ENCODE data around the gene FHOD3.

The FHOD3 gene

DNA sequence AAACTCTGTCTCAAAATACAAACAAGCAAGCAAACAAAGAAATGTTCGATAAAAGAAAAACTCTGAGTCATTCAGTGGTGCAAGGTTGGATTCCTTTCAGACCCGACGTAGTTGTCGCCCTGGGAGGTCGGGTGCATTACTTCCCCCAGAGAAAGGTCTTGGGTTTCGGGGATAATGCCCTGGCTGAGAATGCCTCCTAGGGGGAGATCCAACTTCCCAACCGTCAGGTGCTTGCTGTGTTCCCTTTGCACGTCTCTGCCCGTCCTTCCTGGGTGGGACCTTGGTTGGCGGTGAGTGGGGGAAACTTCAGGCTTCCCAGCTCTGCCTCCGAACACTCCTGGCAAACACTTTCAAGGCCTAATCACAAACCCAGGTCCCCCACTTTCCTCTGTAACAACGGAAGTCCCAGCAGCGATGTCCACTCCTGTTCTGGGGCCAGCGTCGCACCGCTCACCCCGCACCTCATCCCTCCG is 530.7 kb downstream of the FHOD3 start:
- Histone ChIP-seq H3K27me3 (replicated peaks; ENCODE audit: insufficient read depth, low read length) (no peaks in the 10 kb centered on the region), H3K4me3 (ENCODE audit: low read length) (peak overlapping the region; percentile 100), H3K9me2 (replicated peaks; ENCODE audit: insufficient read depth, low read length) (no peaks in the 10 kb centered on the region), H3K79me2 (ENCODE audit: low read length) (peaks cover 36% of the 10 kb centered on the region), H3K9me3 (replicated peaks; ENCODE audit: insufficient read depth, low read length) (no peaks in the 10 kb centered on the region), H3K36me3 (replicated peaks; ENCODE audit: insufficient read depth, low read length) (no peaks in the 10 kb centered on the region), H3K9ac (ENCODE audit: low read length) (peak overlapping the region; percentile 65), H2AFZ (ENCODE audit: low read length) (peak overlapping the region; percentile 99), H4K20me1 (ENCODE audit: insufficient read depth, low read length) (no peaks in the 10 kb centered on the region), H3K4me1 (ENCODE audit: low read length) (peaks cover 22% of the 10 kb centered on the region), H3K27ac (ENCODE audit: low read length) (peak overlapping the region; percentile 50; the same call in 1 of the 2 replicates), H3F3A (ENCODE audit: insufficient read depth, low read length) (no peaks in the 10 kb centered on the region), H3K4me2 (ENCODE audit: low read depth, low read length) (peak overlapping the region; percentile 83)
- TF ChIP-seq, protein P1, sequence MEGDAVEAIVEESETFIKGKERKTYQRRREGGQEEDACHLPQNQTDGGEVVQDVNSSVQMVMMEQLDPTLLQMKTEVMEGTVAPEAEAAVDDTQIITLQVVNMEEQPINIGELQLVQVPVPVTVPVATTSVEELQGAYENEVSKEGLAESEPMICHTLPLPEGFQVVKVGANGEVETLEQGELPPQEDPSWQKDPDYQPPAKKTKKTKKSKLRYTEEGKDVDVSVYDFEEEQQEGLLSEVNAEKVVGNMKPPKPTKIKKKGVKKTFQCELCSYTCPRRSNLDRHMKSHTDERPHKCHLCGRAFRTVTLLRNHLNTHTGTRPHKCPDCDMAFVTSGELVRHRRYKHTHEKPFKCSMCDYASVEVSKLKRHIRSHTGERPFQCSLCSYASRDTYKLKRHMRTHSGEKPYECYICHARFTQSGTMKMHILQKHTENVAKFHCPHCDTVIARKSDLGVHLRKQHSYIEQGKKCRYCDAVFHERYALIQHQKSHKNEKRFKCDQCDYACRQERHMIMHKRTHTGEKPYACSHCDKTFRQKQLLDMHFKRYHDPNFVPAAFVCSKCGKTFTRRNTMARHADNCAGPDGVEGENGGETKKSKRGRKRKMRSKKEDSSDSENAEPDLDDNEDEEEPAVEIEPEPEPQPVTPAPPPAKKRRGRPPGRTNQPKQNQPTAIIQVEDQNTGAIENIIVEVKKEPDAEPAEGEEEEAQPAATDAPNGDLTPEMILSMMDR (IDR thresholded peaks at IDR 0.05; ENCODE audit: low read length) = no peak
- TF ChIP-seq EZH2 (optimal IDR thresholded peaks at IDR 0.05; ENCODE audit: low read depth, low read length) (no peak), EZH2phosphoT487 (IDR thresholded peaks at IDR 0.05; ENCODE audit: low read length) (no peak)
- peak; percentile 12 for DNase-seq

DNA sequence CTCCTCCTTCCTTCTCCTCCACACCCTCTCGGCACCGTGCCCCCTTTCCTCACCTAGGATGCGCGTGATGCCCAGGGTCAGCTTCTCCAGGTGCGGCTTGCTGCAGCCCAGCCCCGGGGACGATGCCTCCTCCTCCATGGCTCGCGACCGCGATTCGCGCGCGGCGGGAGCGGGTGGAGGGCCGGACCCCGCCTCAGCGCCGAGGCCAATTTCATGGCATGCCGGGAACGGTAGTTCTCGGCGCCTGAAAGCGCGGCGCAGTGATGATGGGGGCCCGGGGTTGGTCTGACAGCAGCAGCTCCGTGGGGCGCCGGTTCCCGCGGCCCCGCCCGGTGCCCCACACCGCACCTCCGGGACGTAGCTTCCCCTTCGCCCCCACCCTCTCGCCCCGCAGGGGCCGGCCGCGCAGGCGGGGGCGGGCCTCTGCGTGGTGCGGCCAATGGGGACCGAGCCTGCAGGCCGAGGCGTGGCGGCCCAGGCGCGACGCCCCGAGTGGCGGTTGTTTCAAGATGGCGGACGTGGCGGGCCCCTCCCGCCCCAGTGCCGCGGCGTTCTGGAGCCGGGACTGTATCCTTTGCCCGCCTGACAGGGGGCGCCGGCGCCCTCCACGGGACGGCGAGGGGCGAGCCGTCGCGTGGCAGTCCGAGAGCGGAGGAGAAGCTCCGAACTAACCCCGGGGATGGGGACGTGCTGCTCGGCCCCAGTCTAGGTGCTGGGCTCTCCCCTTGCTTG is 531.3 kb downstream of the FHOD3 start, which contains the start of the genes KIAA1328 and TPGS2:
Gene KIAA1328, plus strand, starts transcription at position 498 of the 732 bp plus-strand sequence. Its CDS starts 12 bp downstream, at position 510.
Gene TPGS2, minus strand, starts transcription at position 373 of the 732 bp plus-strand sequence. Its CDS starts 235 bp downstream, at position 138.
- peak within 1 kb of the TSS; percentile 65 for H3K9ac ChIP-seq (ENCODE audit: low read length)
- H3K79me2 ChIP-seq (ENCODE audit: low read length) = peaks cover 36% of the 10 kb centered on the region
- no peaks in the 10 kb centered on the region for H3K36me3 ChIP-seq (replicated peaks; ENCODE audit: insufficient read depth, low read length)
- H2AFZ ChIP-seq (ENCODE audit: low read length) = peak within 1 kb of the TSS; percentile 99
- TF ChIP-seq EZH2 (optimal IDR thresholded peaks at IDR 0.05; ENCODE audit: low read depth, low read length) (no peak), EZH2phosphoT487 (IDR thresholded peaks at IDR 0.05; ENCODE audit: low read length) (no peak)
- TF ChIP-seq, protein P1 (IDR thresholded peaks at IDR 0.05; ENCODE audit: low read length) = peak; percentile 54
- DNase-seq = peak; percentile 90
- H3K9me3 ChIP-seq (replicated peaks; ENCODE audit: insufficient read depth, low read length) = no peaks in the 10 kb centered on the region
- H3K9me2 ChIP-seq (replicated peaks; ENCODE audit: insufficient read depth, low read length) = no peaks in the 10 kb centered on the region
- peak within 1 kb of the TSS; percentile 83 for H3K4me2 ChIP-seq (ENCODE audit: low read depth, low read length)
- H3K4me3 ChIP-seq (ENCODE audit: low read length) = peak within 1 kb of the TSS; percentile 100
- peak within 1 kb of the TSS; percentile 50; the same call in 1 of the 2 replicates for H3K27ac ChIP-seq (ENCODE audit: low read length)
- no peaks in the 10 kb centered on the region for H4K20me1 ChIP-seq (ENCODE audit: insufficient read depth, low read length)
- H3F3A ChIP-seq (ENCODE audit: insufficient read depth, low read length) = no peaks in the 10 kb centered on the region
- H3K4me1 ChIP-seq (ENCODE audit: low read length) = peaks cover 22% of the 10 kb centered on the region
- no peaks in the 10 kb centered on the region for H3K27me3 ChIP-seq (replicated peaks; ENCODE audit: insufficient read depth, low read length)

All from MM.1S (cell line).